H7 (cell line): Measurements from ENCODE around the gene ALDH1A1. TPM values are rescaled to one million over a fixed set of nuclear protein-coding genes. Genes with fewer than 3 reads are reported as not detected.

Source experiments
- DNase-seq: peaks from one replicate; pipeline ENCODE4 v3.0.0; 2012
- H3K27me3 ChIP-seq: 2 replicates; pipeline ENCODE4 v1.6.0; 2011; ENCODE audit warnings: mild to moderate bottlenecking, low read length; ENCODE audit not compliant: control insufficient read depth, insufficient read depth
- H3K36me3 ChIP-seq: replicated peaks from 2 replicates; pipeline ENCODE4 v1.5.1; 2011; ENCODE audit warnings: low read length; ENCODE audit not compliant: control insufficient read depth, insufficient read depth
- H3K4me3 ChIP-seq: 2 replicates; pipeline ENCODE4 v1.5.1; 2011; ENCODE audit warnings: low read depth, mild to moderate bottlenecking, control low read depth, low read length, moderate library complexity; ENCODE audit not compliant: insufficient read depth
- total RNA-seq: library from RNA; depleted of rRNA; stranded (reverse); fragments of >200 nt; shearing (Covaris generic); gene quantifications from 2 replicates; pipeline ENCODE4 v1.2.3, GENCODE V29; 2014

The ALDH1A1 gene
- total RNA-seq, 1 experiment from 2014 or later, result 1.6 TPM

DNA sequence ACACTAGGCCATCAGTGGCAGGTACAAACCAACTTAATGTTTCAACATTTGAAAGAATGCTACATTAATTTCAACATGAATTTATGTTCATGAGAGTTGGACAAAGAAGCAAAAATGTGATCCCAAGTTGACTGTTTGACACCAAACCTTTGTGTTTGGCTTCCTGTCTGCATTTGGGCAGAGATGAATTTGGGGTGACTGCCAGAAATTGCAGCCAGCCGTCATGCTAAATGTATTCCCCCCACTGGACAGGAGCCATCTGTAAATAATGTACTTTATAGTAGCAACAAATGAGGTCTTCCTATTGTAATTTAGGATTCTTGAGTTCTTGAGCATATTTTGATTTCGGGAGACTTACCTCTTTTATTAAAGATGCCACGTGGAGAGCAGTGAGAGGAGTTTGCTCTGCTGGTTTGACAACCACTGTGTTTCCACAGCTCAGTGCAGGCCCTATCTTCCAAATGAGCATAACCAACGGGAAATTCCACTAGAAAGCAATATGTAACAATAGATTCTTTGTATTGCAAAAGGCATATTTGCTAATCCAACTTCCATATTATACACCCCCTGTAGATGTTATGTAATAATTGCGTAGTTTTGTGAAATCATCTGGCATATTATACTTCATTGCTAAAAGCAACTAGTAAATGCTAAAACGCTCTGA, 27.6 kb downstream of the ALDH1A1 start:
- Histone ChIP-seq H3K27me3 (no peaks in the 10 kb centered on the region), H3K4me3 (no peak overlapping the region), H3K36me3 (no peaks in the 10 kb centered on the region)
- no peak for DNase-seq

- Histone ChIP-seq H3K4me3 (no peak overlapping the region), H3K36me3 (no peaks in the 10 kb centered on the region), H3K27me3 (no peaks in the 10 kb centered on the region)
- DNase-seq, result no peak
These were observed 28.6 kb downstream of the ALDH1A1 start for GRCh38 chr9:72924154-72924790.

GRCh38 chr9:72923077-72923476, 29.8 kb downstream of the ALDH1A1 start:
- no peaks in the 10 kb centered on the region for H3K36me3 ChIP-seq
- DNase-seq, result no peak
- H3K4me3 ChIP-seq, result no peak overlapping the region
- H3K27me3 ChIP-seq, result no peaks in the 10 kb centered on the region

- DNase-seq, result no peak
- H3K27me3 ChIP-seq, result no peaks in the 10 kb centered on the region
- H3K4me3 ChIP-seq, result no peak overlapping the region
- no peaks in the 10 kb centered on the region for H3K36me3 ChIP-seq
These were observed 30.8 kb downstream of the ALDH1A1 start for GRCh38 chr9:72921888-72922654.

DNA sequence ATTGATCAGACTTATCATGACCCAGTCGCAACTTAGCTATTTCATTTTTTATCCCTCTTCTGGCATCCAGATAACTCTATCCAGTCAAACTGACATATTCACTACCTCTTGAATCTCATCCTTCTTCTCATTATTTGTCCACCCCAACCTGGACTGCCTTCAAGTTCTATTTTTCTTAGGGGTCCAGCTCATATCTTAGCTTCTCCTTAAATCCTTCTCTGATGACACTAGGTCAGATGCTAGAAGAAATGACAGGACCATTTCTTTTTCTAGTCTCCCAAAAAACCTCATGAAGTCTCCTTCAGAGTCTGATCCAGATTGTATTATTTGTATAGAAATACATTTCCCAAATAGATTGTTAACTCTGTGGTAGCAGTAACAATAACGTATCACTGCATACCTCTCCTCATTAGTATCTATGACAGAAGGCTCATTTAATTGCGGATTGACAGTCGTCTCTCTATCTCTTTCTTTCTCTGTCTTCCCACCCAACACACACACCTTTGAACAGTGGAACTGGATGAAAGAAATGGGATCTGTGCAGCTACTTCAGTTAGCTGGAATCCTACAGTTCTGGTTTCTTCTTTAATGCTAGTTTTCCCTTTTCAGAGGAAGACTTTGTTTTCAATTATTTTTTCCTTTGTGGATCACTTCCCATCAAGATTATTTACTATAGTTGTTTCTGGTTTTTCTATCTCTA, 33.5 kb downstream of the ALDH1A1 start:
- Histone ChIP-seq H3K4me3 (no peak overlapping the region), H3K36me3 (no peaks in the 10 kb centered on the region)
- DNase-seq, result no peak

GRCh38 chr9:72917892-72918509, 34.9 kb downstream of the ALDH1A1 start:
- no peak for DNase-seq
- H3K27me3 ChIP-seq, result no peaks in the 10 kb centered on the region
- H3K4me3 ChIP-seq, result no peak overlapping the region
- no peaks in the 10 kb centered on the region for H3K36me3 ChIP-seq

More for the DNA sequence above, 33.5 kb downstream of the ALDH1A1 start:
- no peaks in the 10 kb centered on the region for H3K27me3 ChIP-seq

DNA sequence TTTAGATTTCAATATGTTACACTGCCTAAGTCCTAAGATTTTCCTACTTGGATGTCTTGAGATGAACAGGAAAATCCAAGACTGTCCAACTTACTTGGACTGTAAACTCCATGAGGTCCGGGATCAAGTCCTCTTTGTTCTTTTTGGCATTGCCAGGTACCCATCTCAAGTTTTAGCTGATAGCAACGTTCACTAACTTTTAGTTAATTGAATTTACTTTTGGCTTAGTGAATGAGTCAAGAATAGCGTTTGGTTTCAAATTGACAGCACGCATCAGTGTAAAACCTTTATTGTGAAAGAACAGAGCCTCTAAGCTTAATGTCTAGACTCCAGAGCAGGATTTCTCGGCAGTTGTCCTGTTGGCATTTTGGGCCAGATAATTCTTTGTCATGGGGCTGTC, 37.2 kb downstream of the ALDH1A1 start:
- Histone ChIP-seq H3K27me3 (no peaks in the 10 kb centered on the region), H3K36me3 (no peaks in the 10 kb centered on the region), H3K4me3 (no peak overlapping the region)
- no peak for DNase-seq

- no peak overlapping the region for H3K4me3 ChIP-seq
- no peaks in the 10 kb centered on the region for H3K36me3 ChIP-seq
- H3K27me3 ChIP-seq, result no peaks in the 10 kb centered on the region
- no peak for DNase-seq
These were observed 38.1 kb downstream of the ALDH1A1 start for GRCh38 chr9:72914750-72915149.

DNA sequence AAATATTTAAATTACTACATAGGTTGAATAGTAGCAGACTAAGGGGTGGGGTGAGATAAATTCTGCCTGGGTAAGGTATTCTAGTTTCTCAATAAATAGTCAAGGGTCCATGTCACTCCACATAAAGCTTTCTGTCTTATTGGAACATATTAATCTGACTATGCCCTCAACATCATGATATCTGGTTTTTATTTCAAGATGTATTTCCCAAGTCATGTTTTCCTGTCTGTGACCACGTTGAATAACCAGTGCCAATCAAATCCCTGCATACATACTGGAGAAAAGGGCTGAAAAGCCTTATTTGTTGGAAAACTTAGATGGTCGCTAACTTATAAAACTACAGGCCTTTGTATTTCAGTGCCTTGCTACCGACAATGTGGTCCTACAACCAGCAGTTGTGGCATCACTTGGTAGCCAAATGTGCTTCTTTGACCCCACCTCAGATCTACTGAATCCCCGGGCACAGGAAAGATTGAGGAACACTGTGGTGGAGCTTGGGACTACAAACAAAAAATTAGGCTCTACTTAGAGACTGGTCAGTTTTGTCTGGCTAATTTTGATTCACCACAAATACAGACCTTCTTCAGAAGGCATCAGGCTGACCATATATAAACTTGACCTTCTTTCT, 39.4 kb downstream of the ALDH1A1 start:
- Histone ChIP-seq H3K4me3 (no peak overlapping the region), H3K36me3 (no peaks in the 10 kb centered on the region), H3K27me3 (no peaks in the 10 kb centered on the region)
- DNase-seq, result no peak

DNA sequence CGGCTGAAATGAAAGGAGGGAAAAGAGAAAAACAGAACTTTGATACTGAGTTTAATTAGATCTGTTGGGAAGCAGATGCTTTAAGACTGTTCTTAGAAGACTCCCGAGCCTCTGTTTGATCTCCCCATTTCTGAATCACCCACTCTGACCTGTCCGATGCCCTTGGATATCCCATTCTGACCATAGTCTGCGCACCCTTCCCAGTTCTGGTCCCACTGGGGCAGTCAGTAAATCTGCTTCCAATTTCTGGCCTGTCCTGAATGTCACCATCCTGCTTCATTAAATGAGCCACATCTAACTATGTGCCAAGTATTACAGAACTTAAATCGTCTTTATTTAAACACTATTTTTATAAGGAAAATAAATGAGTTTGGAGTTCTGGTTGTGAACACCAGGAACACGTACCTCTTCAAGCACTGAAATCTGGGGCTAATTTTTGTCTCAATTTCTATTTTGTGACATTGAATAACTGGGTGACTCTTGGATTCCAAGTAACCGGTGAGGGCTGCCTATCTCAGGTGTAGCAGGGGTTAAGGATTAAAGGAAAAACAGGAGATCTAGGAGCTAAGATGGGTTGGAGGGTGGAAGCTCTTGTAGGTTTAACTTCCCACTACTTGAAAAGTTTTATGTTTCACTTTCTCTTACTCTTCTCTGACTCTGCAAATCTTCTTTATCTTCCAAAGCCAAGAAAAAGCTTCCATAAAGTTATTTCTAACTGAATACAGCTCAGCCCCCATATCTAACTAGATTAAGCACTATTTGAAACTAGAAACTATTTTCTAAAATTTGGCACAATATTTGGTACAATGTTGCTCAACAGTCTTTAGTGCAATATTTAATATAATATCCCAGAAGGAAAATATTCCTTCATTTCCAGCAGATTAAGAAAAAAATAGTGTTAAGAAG, 40.1 kb downstream of the ALDH1A1 start:
- H3K4me3 ChIP-seq, result no peak overlapping the region
- H3K27me3 ChIP-seq, result no peaks in the 10 kb centered on the region
- no peak for DNase-seq
- H3K36me3 ChIP-seq, result no peaks in the 10 kb centered on the region

DNA sequence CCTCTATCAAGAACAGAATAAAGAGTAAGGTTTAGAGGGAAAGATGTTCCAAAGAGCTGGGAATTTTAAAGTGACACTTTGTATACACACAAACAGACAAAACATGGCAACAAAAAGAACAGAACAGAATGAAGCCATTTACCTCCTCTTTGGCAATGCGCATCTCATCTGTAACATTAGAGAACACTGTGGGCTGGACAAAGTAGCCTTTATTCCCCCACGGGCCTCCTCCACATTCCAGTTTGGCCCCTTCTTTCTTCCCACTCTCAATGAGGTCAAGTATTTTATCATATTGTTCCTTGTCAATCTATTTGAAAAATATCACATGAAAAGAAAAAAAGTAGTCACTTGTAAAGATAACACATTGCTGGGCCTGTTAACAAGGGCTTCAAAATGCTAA, 41.0 kb downstream of the ALDH1A1 start:
- Histone ChIP-seq H3K4me3 (no peak overlapping the region), H3K36me3 (no peaks in the 10 kb centered on the region), H3K27me3 (no peaks in the 10 kb centered on the region)
- DNase-seq, result no peak

GRCh38 chr9:72911247-72911775, 41.5 kb downstream of the ALDH1A1 start:
- H3K36me3 ChIP-seq, result no peaks in the 10 kb centered on the region
- no peak overlapping the region for H3K4me3 ChIP-seq
- DNase-seq, result no peak
- H3K27me3 ChIP-seq, result no peaks in the 10 kb centered on the region

- Histone ChIP-seq H3K4me3 (no peak overlapping the region), H3K36me3 (no peaks in the 10 kb centered on the region), H3K27me3 (no peaks in the 10 kb centered on the region)
- DNase-seq, result no peak
These were observed 43.4 kb downstream of the ALDH1A1 start for GRCh38 chr9:72909428-72909827.
